H9 (cell line): Measurements from ENCODE around the gene AKAP12. TPM values are rescaled to one million over a fixed set of nuclear protein-coding genes. Genes with fewer than 3 reads are reported as not detected.
A peak's percentile ranks its signal among the peaks of the same experiment; 100 is the strongest.

Source experiments
- DNase-seq: peaks from one replicate; pipeline ENCODE4 v3.0.0-alpha.2; 2017
- H2AFZ ChIP-seq: one replicate; pipeline ENCODE4 v1.6.1; 2013; ENCODE audit warnings: mild to moderate bottlenecking, low read length, control low read depth, moderate library complexity
- H2AK5ac ChIP-seq: 2 replicates; pipeline ENCODE4 v1.6.1; 2013; ENCODE audit warnings: low read length, control low read depth, mixed read lengths; ENCODE audit not compliant: insufficient read length
- H2BK120ac ChIP-seq: one replicate; pipeline ENCODE4 v1.6.1; 2013; ENCODE audit warnings: low read depth, mild to moderate bottlenecking, low read length, control low read depth, inconsistent platforms; ENCODE audit not compliant: poor library complexity, severe bottlenecking
- H2BK12ac ChIP-seq: 2 replicates; pipeline ENCODE4 v1.6.1; 2013; ENCODE audit warnings: low read length, control low read depth, mixed read lengths, low read depth; ENCODE audit not compliant: insufficient read length
- H2BK15ac ChIP-seq: 2 replicates; pipeline ENCODE4 v1.6.1; 2013; ENCODE audit warnings: low read depth, low read length, control low read depth
- H2BK20ac ChIP-seq: one replicate; pipeline ENCODE4 v1.6.1; 2013; ENCODE audit warnings: low read depth, mild to moderate bottlenecking, low read length, control low read depth, inconsistent platforms; ENCODE audit not compliant: poor library complexity, severe bottlenecking
- H2BK5ac ChIP-seq: 2 replicates; pipeline ENCODE4 v1.6.1; 2013; ENCODE audit warnings: low read length, control low read depth, mixed read lengths; ENCODE audit not compliant: insufficient read length
- H3K14ac ChIP-seq: 2 replicates; pipeline ENCODE4 v1.6.1; 2013; ENCODE audit warnings: low read length, control low read depth; ENCODE audit not compliant: insufficient read depth
- H3K18ac ChIP-seq: 2 replicates; pipeline ENCODE4 v1.6.1; 2013; ENCODE audit warnings: low read depth, mild to moderate bottlenecking, mixed read lengths, low read length, control low read depth; ENCODE audit not compliant: insufficient read length
- H3K23ac ChIP-seq: 2 replicates; pipeline ENCODE4 v1.6.1; 2013; ENCODE audit warnings: low read length, control low read depth, mixed read lengths, low read depth; ENCODE audit not compliant: insufficient read length
- H3K23me2 ChIP-seq: 2 replicates; pipeline ENCODE4 v1.6.1; 2013; ENCODE audit warnings: low read depth, mild to moderate bottlenecking, mixed read lengths, low read length, control low read depth; ENCODE audit not compliant: insufficient read length, poor library complexity, severe bottlenecking
- H3K27ac ChIP-seq: 2 replicates; pipeline ENCODE4 v1.5.1; 2013; ENCODE audit warnings: low read length, control low read depth, mixed read lengths, low read depth; ENCODE audit not compliant: insufficient read length
- H3K27me3 ChIP-seq: 2 replicates; pipeline ENCODE4 v1.6.1; 2013; ENCODE audit warnings: low read length, control low read depth, inconsistent platforms; ENCODE audit not compliant: insufficient read depth
- H3K4ac ChIP-seq: 2 replicates; pipeline ENCODE4 v1.6.1; 2013; ENCODE audit warnings: low read depth, mild to moderate bottlenecking, control low read depth, inconsistent platforms, low read length, moderate library complexity
- H3K4me1 ChIP-seq: 2 replicates; pipeline ENCODE4 v1.6.1; 2013; ENCODE audit warnings: low read length, control low read depth, inconsistent platforms; ENCODE audit not compliant: insufficient read depth
- H3K4me2 ChIP-seq: 2 replicates; pipeline ENCODE4 v1.6.1; 2013; ENCODE audit warnings: low read length, control low read depth, mixed read lengths; ENCODE audit not compliant: insufficient read length, insufficient read depth
- H3K56ac ChIP-seq: 2 replicates; pipeline ENCODE4 v1.6.1; 2013; ENCODE audit warnings: low read depth, mild to moderate bottlenecking, mixed read lengths, low read length, control low read depth; ENCODE audit not compliant: insufficient read length
- H3K79me1 ChIP-seq: 2 replicates; pipeline ENCODE4 v1.6.1; 2013; ENCODE audit warnings: low read depth, mild to moderate bottlenecking, moderate library complexity, low read length, control low read depth, inconsistent platforms; ENCODE audit not compliant: insufficient read depth, poor library complexity, severe bottlenecking
- H3K79me2 ChIP-seq: 2 replicates; pipeline ENCODE4 v1.6.1; 2013; ENCODE audit warnings: low read length, control low read depth, inconsistent platforms; ENCODE audit not compliant: insufficient read depth
- H3K9ac ChIP-seq: 2 replicates; pipeline ENCODE4 v1.6.1; 2013; ENCODE audit warnings: low read length, control low read depth, mixed read lengths; ENCODE audit not compliant: insufficient read length; ENCODE audit errors: extremely low read depth
- H3K9me3 ChIP-seq: one replicate; pipeline ENCODE4 v1.6.1; 2013; ENCODE audit warnings: low read depth, low read length, inconsistent platforms; ENCODE audit not compliant: control insufficient read depth
- H3T11ph ChIP-seq: one replicate; pipeline ENCODE4 v1.6.1; 2013; ENCODE audit warnings: mild to moderate bottlenecking, low read length, control low read depth, inconsistent platforms
- H4K20me1 ChIP-seq: one replicate; pipeline ENCODE4 v1.6.1; 2013; ENCODE audit not compliant: control insufficient read depth, insufficient read length, insufficient read depth
- H4K5ac ChIP-seq: 2 replicates; pipeline ENCODE4 v1.6.1; 2013; ENCODE audit warnings: low read depth, mild to moderate bottlenecking, mixed read lengths, low read length, control low read depth; ENCODE audit not compliant: insufficient read length
- H4K8ac ChIP-seq: replicated peaks from 2 replicates; pipeline ENCODE4 v1.6.1; 2013; ENCODE audit warnings: low read length, control low read depth, mixed read lengths, low read depth; ENCODE audit not compliant: insufficient read length
- H4K91ac ChIP-seq: 2 replicates; pipeline ENCODE4 v1.6.1; 2013; ENCODE audit warnings: low read depth, mild to moderate bottlenecking, moderate library complexity, mixed read lengths, low read length, control low read depth; ENCODE audit not compliant: insufficient read length
- H3K27ac Mint-ChIP-seq, 3 experiments: 2 replicates in 2 of 3; 3 replicates in 1 of 3; pipeline ENCODE4 v1.8.0; 2020 to 2021; ENCODE audit warnings: mixed read lengths in 3 of 3, mild to moderate bottlenecking in 1 of 3, moderate library complexity in 1 of 3
- H3K27me3 Mint-ChIP-seq: 2 replicates; pipeline ENCODE4 v1.8.0; 2021; ENCODE audit warnings: low read depth, mild to moderate bottlenecking, moderate library complexity, mixed read lengths
- H3K36me3 Mint-ChIP-seq, 3 experiments: 2 replicates in 2 of 3; 3 replicates in 1 of 3; pipeline ENCODE4 v1.8.0; 2020 to 2021; ENCODE audit warnings: low read depth in 3 of 3, mixed read lengths in 3 of 3; ENCODE audit not compliant: insufficient read depth in 1 of 3
- H3K4me1 Mint-ChIP-seq, 2 experiments: 2 replicates each; pipeline ENCODE4 v1.8.0; 2020; ENCODE audit warnings: mixed read lengths in 2 of 2
- H3K4me3 Mint-ChIP-seq, 2 experiments: 2 replicates in 1 of 2; 3 replicates in 1 of 2; pipeline ENCODE4 v1.8.0; 2020 to 2021; ENCODE audit warnings: mild to moderate bottlenecking in 2 of 2, mixed read lengths in 2 of 2, moderate library complexity in 1 of 2
- H3K9me3 Mint-ChIP-seq, 2 experiments: 2 replicates in 1 of 2; 3 replicates in 1 of 2; pipeline ENCODE4 v1.8.0; 2020; ENCODE audit warnings: mild to moderate bottlenecking in 2 of 2, mixed read lengths in 2 of 2, moderate library complexity in 1 of 2
- WGBS: extraction: QIAGEN DNeasy Blood & Tissue Kit; methylation state at CpG from one replicate; pipeline ENCODE4 v1.1.7; 2013; ENCODE audit warnings: missing lambda C conversion rate, low lambda C conversion rate, mixed read lengths; ENCODE audit not compliant: insufficient read length; ENCODE audit errors: extremely low coverage; 5-methylcytosine and 5-hydroxymethylcytosine counted together
- total RNA-seq: library from RNA; stranded (reverse); gene quantifications from 2 replicates; pipeline ENCODE4 v1.2.1, GENCODE V29; 2021
- TF ChIP-seq, protein P1 (sequence below): fragments of 200-600 bp; sonication (generic); conservative IDR thresholded peaks from 3 replicates; pipeline ENCODE4 v1.8.0; 2021; ENCODE audit warnings: antibody characterized with exemption, mild to moderate bottlenecking

Gene AKAP12
- total RNA-seq, 1 experiment from 2014 or later, result 52.3 TPM

DNA sequence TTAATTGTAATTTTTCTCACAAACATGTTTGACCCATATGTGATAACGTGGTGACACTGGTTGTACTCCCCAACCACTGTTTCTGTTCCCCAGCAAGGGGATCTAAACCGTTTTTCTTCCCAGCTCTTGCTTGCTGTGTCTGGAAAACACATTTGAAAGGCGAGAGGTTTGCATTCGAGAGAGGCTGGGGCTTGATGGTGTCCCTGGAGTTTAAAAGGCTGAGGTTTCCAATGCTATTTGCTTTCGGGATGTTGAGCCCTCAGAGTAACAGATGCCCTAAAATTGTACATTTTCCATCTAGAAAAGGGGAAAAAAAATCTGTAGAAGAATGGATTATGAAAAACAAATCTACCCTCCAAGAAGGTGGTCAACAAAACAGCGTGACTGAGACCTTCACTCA lies 35.4 kb downstream of the AKAP12 start:
- Histone ChIP-seq H3K23me2 (no peaks in the 10 kb centered on the region), H3T11ph (no peak overlapping the region), H3K79me2 (peaks cover 1% of the 10 kb centered on the region; the same call in 1 of the 2 replicates), H2AK5ac (no peak overlapping the region), H4K20me1 (no peaks in the 10 kb centered on the region), H3K27me3 (no peaks in the 10 kb centered on the region), H3K4me1 (no peaks in the 10 kb centered on the region), H3K4me2 (no peak overlapping the region), H3K14ac (no peak overlapping the region), H3K79me1 (peaks cover 3% of the 10 kb centered on the region), H2AFZ (no peak overlapping the region), H4K5ac (no peak overlapping the region), H4K8ac (no peak overlapping the region), H2BK15ac (no peak overlapping the region), H2BK12ac (no peak overlapping the region), H3K18ac (no peak overlapping the region), H3K9ac (no peak overlapping the region), H2BK5ac (no peak overlapping the region), H2BK20ac (no peak overlapping the region), H2BK120ac (no peak overlapping the region), H3K23ac (no peak overlapping the region), H3K9me3 (no peaks in the 10 kb centered on the region), H3K56ac (no peak overlapping the region), H3K4ac (no peak overlapping the region), H4K91ac (no peak overlapping the region), H3K27ac (no peak overlapping the region)
- Mint-ChIP-seq H3K9me3 (no peaks in the 10 kb centered on the region), H3K4me3 (no peak overlapping the region), H3K4me1 (peaks cover 8 to 23% of the 10 kb centered on the region in 2 experiments), H3K27ac (peak overlapping the region in 1 of 3 experiments; percentile 62; a peak in 1 of 7 replicates), H3K36me3 (no peaks in the 10 kb centered on the region), H3K27me3 (no peaks in the 10 kb centered on the region)
- no peak for DNase-seq
- WGBS, result no CpG with 5 or more reads among the region's 6 CpGs
- TF ChIP-seq, protein P1, sequence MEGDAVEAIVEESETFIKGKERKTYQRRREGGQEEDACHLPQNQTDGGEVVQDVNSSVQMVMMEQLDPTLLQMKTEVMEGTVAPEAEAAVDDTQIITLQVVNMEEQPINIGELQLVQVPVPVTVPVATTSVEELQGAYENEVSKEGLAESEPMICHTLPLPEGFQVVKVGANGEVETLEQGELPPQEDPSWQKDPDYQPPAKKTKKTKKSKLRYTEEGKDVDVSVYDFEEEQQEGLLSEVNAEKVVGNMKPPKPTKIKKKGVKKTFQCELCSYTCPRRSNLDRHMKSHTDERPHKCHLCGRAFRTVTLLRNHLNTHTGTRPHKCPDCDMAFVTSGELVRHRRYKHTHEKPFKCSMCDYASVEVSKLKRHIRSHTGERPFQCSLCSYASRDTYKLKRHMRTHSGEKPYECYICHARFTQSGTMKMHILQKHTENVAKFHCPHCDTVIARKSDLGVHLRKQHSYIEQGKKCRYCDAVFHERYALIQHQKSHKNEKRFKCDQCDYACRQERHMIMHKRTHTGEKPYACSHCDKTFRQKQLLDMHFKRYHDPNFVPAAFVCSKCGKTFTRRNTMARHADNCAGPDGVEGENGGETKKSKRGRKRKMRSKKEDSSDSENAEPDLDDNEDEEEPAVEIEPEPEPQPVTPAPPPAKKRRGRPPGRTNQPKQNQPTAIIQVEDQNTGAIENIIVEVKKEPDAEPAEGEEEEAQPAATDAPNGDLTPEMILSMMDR, result no peak
